ENCODE data around the gene SELENOS. TPM values are rescaled to one million over a fixed set of nuclear protein-coding genes. Genes with fewer than 3 reads are reported as not detected.
"Not testable (repeated sequence)": the region's sequence is repeated elsewhere in the genome, so short reads cannot be mapped to it uniquely, and the experiment has no call there.

Gene SELENOS
- total and polyA plus RNA-seq, 9 of the 15 experiments (the other 6 are each of a cell fraction or from before 2014, with no cell fraction given): 24.9 to 57.4 (median 47.9) TPM

DNA sequence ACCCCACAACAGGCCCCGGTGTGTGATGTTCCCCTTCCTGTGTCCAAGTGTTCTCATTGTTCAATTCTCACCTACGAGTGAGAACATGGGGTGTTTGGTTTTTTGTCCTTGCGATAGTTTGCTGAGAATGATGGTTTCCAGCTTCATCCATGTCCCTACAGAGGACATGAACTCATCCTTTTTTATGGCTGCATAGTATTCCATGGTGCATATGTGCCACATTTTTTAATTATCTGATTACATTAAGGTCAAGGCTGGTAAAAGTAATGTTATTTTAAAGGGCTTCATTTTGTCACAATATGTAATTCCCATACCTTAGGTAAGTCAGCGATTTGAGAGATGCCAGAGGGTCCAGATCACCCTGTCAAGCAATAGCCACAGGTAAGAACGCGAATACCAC, 10.1 kb upstream of the SELENOS start:
- H3K4me1 ChIP-seq (replicated peaks in 1 of 2; ENCODE audit: control insufficient read depth in 2 of 2, insufficient read depth in 2 of 2, low read length in 2 of 2); in situ Hi-C loops (cut with MboI); H3K4me2 ChIP-seq (ENCODE audit: insufficient read depth, low read length); H3K9ac ChIP-seq (ENCODE audit: insufficient read depth in 1 of 2, low read depth in 2 of 2, low read length in 2 of 2); H3K27ac ChIP-seq (ENCODE audit: extremely low read depth, low read depth, low read length); ATAC-seq; H4K20me1 ChIP-seq (replicated peaks; ENCODE audit: control insufficient read depth, insufficient read depth, low read length); H3K9me1 ChIP-seq (ENCODE audit: control insufficient read depth, insufficient read depth, low read length); H3K27me3 ChIP-seq (ENCODE audit: control insufficient read depth in 2 of 2, insufficient read depth in 2 of 2, low read length in 2 of 2); H3K4me3 ChIP-seq; BruUV-seq (replicated peaks); FAIRE-seq; CTCF ChIA-PET (ENCODE audit: low intra/inter-chr PET ratio); H3K9me3 ChIP-seq (replicated peaks; ENCODE audit: control insufficient read depth, insufficient read depth, low read depth, low read length); DNase-seq (ENCODE audit: extremely low read depth in 1 of 4, low spot score in 3 of 4); H2AFZ ChIP-seq (ENCODE audit: low read depth, low read length); intact Hi-C loops (cut with micrococcal nuclease): not testable (repeated sequence)
- 100% methylated on average over 3 of the region's 6 CpGs for WGBS (ENCODE audit: insufficient coverage, low coverage, missing lambda C conversion rate)
- TF ChIP-seq ZNF146 (CRISPR knock-in tag; IDR thresholded peaks at IDR 0.05; ENCODE audit: unreplicated experiment) (peak; percentile 79), RBM25 (IDR thresholded peaks at IDR 0.05; ENCODE audit: low read depth, low read length, severe bottlenecking) (peak; percentile 22)
- POLR2A ChIA-PET: interaction anchor here (0.8 kb wide), 1 partner anchor 389 kb away, joined by 4 read pairs; no protein-coding TSS in a partner anchor
- Histone ChIP-seq H3K79me2 (ENCODE audit: control insufficient read depth, insufficient read depth, low read length) (peaks cover 57% of the 10 kb centered on the region), H3K36me3 (ENCODE audit: control insufficient read depth, insufficient read depth, low read length) (peaks cover 96% of the 10 kb centered on the region)

DNA sequence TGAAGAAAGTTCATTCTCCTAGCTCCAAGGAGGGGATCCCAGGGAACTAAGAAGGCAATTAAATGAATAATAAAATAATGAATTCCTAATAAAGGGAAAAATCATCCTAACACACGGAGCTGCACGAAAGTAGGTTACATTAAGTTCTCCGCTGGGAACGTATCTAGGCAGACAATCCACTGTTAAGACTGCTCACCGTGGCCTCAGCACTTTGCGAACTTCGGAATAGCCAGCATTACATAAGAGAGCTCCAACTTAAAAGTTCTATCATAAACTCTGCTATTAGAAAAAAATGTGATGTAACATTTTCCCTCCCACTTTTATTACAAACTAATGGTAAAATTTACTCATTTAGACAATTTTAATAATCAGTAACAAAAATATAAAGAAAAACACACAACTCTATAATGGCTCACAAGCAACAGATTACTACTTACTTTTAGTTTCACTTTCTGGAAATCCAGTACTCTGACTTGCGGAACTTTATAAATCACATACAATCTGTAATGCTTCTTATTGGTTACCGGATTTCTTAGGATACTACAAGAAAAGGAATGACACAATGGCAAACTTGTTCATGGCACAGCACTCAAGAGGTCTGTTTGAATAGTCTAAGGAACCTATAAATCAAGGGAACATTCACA, 9.3 kb upstream of the SELENOS start:
- Histone ChIP-seq H3K79me2 (ENCODE audit: control insufficient read depth, insufficient read depth, low read length) (peaks cover 50% of the 10 kb centered on the region), H3K9me1 (ENCODE audit: control insufficient read depth, insufficient read depth, low read length) (no peaks in the 10 kb centered on the region), H3K4me1 (replicated peaks in 1 of 2; ENCODE audit: control insufficient read depth in 2 of 2, insufficient read depth in 2 of 2, low read length in 2 of 2) (no peaks in the 10 kb centered on the region), H3K9ac (ENCODE audit: insufficient read depth in 1 of 2, low read depth in 2 of 2, low read length in 2 of 2) (no peak overlapping the region), H3K36me3 (ENCODE audit: control insufficient read depth, insufficient read depth, low read length) (peaks cover 96% of the 10 kb centered on the region), H3K27me3 (ENCODE audit: control insufficient read depth in 2 of 2, insufficient read depth in 2 of 2, low read length in 2 of 2) (no peaks in the 10 kb centered on the region), H3K27ac (ENCODE audit: extremely low read depth, low read depth, low read length) (no peak overlapping the region), H2AFZ (ENCODE audit: low read depth, low read length) (no peak overlapping the region), H4K20me1 (replicated peaks; ENCODE audit: control insufficient read depth, insufficient read depth, low read length) (peaks cover 3% of the 10 kb centered on the region), H3K4me2 (ENCODE audit: insufficient read depth, low read length) (no peak overlapping the region), H3K4me3 (no peak overlapping the region), H3K9me3 (replicated peaks; ENCODE audit: control insufficient read depth, insufficient read depth, low read depth, low read length) (no peaks in the 10 kb centered on the region)
- in situ Hi-C loops (cut with MboI): no loop called here
- no peak for TF ChIP-seq PTTG1 (tag; IDR thresholded peaks at IDR 0.05; ENCODE audit: low read depth)
- TF ChIP-seq U2AF1 (optimal IDR thresholded peaks at IDR 0.05; ENCODE audit: low read depth, low read length): no peak
- TF ChIP-seq, protein P1, sequence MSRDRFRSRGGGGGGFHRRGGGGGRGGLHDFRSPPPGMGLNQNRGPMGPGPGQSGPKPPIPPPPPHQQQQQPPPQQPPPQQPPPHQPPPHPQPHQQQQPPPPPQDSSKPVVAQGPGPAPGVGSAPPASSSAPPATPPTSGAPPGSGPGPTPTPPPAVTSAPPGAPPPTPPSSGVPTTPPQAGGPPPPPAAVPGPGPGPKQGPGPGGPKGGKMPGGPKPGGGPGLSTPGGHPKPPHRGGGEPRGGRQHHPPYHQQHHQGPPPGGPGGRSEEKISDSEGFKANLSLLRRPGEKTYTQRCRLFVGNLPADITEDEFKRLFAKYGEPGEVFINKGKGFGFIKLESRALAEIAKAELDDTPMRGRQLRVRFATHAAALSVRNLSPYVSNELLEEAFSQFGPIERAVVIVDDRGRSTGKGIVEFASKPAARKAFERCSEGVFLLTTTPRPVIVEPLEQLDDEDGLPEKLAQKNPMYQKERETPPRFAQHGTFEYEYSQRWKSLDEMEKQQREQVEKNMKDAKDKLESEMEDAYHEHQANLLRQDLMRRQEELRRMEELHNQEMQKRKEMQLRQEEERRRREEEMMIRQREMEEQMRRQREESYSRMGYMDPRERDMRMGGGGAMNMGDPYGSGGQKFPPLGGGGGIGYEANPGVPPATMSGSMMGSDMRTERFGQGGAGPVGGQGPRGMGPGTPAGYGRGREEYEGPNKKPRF (IDR thresholded peaks at IDR 0.05; ENCODE audit: low read depth, low read length): no peak
- no peak for TF ChIP-seq KDM5B (IDR thresholded peaks at IDR 0.05; ENCODE audit: insufficient replicate concordance, low read depth, low read length)
- no peak for TF ChIP-seq STAG1 (CRISPR knock-in tag; IDR thresholded peaks at IDR 0.05; ENCODE audit: borderline replicate concordance)
- TF ChIP-seq BCL6 (CRISPR knock-in tag; IDR thresholded peaks at IDR 0.05): no peak
- TF ChIP-seq NRF1 (conservative IDR thresholded peaks at IDR 0.05 in 1 of 2, IDR thresholded peaks at IDR 0.05 in 1 of 2): no peak
- TF ChIP-seq, protein P2, sequence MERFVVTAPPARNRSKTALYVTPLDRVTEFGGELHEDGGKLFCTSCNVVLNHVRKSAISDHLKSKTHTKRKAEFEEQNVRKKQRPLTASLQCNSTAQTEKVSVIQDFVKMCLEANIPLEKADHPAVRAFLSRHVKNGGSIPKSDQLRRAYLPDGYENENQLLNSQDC (CRISPR knock-in tag; IDR thresholded peaks at IDR 0.05): no peak
- TF ChIP-seq ZNF717 (CRISPR knock-in tag; IDR thresholded peaks at IDR 0.05): no peak
- no peak for TF ChIP-seq TBP (optimal IDR thresholded peaks at IDR 0.05; ENCODE audit: low read depth, low read length)
- POLR2A ChIA-PET: interaction anchor here (0.6 to 0.7 kb wide), 2 partner anchors 369 to 435 kb away, joined by 3 read pairs; no protein-coding TSS in a partner anchor
- no TSS peak for BruUV-seq (replicated peaks)
- ATAC-seq (no peak), DNase-seq (ENCODE audit: extremely low read depth in 1 of 4, low spot score in 3 of 4) (no peak), FAIRE-seq (no peak)
- CTCF ChIA-PET (ENCODE audit: low intra/inter-chr PET ratio): interaction anchor here (0.6 kb wide), 1 partner anchor 215 kb away, joined by 3 read pairs; no protein-coding TSS in a partner anchor
- 98% methylated on average over 9 of the region's 9 CpGs for WGBS (ENCODE audit: insufficient coverage, low coverage, missing lambda C conversion rate)
- intact Hi-C loops (cut with micrococcal nuclease): no loop called here

All from K562 (cell line).